HG03045 (cell line): ENCODE measurements around the gene ERCC1.
"Not testable (repeated sequence)": the region's sequence is repeated elsewhere in the genome, so short reads cannot be mapped to it uniquely, and the experiment has no call there.

ENCODE experiments used
- ATAC-seq: cut with Tn5 transposase; IDR thresholded peaks from one replicate; pipeline ENCODE4 v1.9.1; 2021; ENCODE audit warnings: mild to moderate bottlenecking, moderate library complexity; ENCODE audit not compliant: unreplicated experiment

The ERCC1 gene

DNA sequence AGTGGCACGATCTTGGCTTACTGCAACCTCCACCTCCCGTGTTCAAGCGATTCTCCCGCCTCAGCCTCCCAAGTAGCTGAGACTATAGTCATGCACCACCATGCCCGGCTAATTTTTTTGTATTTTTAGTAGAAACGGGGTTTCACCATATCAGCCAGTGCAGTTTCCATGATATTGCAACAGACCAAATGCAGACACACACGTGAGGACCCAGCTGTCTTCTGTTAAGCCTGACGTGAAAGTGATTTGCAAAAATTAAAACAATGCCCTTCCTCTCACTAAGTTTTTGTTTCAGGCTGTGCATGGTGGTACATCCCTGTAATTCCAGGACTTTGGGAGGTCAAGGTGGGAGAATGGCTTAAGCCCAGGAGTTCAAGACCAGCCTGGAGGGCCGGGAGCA lies 7.3 kb upstream of the ERCC1 start:
- not testable (repeated sequence) for ATAC-seq

DNA sequence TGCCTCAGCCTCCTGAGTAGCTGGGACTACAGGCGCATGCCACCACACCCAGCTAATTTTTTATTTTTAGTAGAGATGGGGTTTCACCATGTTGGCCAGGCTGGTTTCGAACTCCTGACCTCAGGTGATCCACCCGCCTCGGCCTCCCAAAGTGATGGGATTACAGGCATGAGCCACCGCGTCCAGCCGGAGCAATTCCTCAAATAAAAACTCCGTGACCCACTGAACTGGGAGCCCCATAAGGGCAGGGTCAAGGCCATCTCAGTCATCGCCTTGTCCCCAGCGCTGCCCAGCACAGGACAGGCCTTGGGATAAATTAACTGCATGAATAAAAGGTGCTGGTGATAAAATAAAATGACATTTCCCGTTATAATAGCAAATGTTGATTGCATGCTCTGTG lies 6.2 kb upstream of the ERCC1 start:
- ATAC-seq = not testable (repeated sequence)

GRCh38 chr19:45428384-45429231 lies 4.9 kb upstream of the ERCC1 start:
- no peak for ATAC-seq

- no peak for ATAC-seq
Observed at GRCh38 chr19:45424191-45425058, 708 bp upstream of the ERCC1 start.

DNA sequence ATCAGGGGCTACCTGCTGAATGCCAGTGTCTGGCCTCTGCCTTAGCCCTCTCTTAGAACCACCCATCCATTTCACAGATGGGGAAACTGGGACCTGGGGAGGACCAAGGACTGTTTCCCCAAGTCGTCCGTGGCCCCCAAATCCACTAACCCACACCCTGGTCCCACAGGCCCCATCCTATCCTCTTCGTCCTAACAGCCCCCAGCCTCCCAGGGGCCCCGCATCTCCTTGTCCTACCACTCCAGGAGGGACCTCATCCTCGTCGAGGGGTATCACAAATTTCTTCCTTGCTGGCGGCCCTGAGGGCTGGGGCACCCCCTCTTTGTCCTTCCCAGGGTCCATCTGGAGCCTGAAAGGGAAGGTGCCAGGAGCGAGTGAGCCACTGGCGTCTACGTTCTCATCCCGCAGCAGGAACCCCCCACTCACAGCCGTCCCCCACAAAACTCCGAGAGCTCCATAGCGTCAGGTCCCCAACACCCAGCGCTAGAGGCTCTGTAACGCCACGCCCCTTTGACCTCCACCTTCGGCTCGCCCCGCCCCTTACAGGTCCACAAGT lies 606 bp downstream of the ERCC1 start:
- ATAC-seq = no peak

GRCh38 chr19:45421947-45422498 lies 1.7 kb downstream of the ERCC1 start:
- no peak for ATAC-seq

DNA sequence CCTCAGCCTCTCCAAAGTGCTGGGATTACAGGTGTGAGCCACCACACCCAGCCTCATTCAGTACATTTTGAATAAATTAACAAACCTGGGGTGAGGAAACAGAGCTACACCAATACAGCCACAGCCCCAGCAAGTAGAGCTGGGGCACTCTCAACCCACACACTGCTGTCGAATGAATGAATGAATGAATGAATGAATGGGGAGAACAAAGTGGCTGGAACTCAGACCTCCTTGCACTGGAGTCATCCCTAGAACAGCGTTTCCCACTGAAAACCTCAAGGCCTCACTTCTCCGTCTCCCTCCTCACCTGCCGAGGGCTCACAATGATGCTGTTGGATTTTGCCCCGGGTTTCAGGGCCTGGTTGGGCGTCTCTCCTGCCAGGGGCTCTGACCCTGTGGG lies 2.8 kb downstream of the ERCC1 start:
- no peak for ATAC-seq

DNA sequence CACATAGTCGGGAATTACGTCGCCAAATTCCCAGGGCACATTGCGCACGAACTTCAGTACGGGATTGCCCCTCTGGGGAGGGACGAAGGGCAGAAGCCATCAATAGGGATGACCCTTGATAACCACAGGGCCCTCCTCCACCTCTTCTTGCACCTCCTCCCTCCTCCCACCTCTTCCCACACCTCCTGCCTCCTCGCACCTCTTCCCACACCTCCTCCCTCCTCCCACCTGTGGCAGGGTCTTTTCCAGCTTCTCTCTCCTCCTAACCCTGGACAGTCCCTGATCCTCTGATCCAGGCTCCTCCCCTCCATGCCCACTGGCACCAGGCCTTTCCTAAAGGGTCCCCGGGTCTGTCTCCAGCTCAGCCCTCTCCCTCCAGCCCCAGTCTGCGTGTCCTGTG lies 3.4 kb downstream of the ERCC1 start:
- no peak for ATAC-seq

GRCh38 chr19:45419895-45420294 lies 3.8 kb downstream of the ERCC1 start:
- no peak for ATAC-seq

DNA sequence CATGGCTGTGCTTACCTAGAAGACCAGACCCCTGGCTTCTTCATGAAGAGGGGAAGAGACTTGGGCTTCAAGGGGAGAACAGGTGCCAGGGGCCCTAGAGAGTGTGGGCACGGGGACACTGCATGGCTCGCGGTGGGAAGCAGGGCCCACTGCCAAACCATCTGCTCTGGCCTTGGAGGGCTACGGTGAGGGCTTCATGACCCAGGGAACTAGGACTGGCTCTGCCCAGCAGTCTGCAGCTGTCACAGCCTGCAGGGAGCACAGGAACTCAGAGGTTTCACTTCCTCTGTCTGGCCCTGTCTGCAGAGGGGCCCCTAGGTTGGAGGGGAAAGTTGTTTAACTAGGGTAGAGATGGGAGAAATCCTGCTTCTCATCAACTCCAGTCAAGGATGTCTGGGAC lies 4.3 kb downstream of the ERCC1 start:
- ATAC-seq = peak; percentile 40

DNA sequence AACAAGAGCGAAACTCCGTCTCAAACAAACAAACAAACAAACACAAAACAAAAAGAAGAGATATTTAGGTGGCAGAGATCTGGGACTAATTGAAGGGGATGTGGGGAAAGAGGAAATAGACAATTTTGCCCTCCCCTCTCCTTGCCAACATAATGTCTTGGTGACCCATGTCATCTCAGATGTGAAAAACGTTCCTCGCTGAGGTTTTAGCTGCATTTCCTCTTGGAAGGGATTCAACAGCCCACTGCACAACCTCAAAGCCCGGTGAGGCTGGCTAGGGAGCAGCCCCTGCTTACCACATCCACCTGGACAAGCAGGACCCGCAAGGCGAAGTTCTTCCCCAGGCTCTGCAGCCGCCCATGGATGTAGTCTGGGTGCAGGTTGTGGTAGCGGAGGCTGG lies 4.9 kb downstream of the ERCC1 start:
- ATAC-seq = no peak

- ATAC-seq = no peak
Observed at GRCh38 chr19:45417151-45417550, 6.6 kb downstream of the ERCC1 start.

DNA sequence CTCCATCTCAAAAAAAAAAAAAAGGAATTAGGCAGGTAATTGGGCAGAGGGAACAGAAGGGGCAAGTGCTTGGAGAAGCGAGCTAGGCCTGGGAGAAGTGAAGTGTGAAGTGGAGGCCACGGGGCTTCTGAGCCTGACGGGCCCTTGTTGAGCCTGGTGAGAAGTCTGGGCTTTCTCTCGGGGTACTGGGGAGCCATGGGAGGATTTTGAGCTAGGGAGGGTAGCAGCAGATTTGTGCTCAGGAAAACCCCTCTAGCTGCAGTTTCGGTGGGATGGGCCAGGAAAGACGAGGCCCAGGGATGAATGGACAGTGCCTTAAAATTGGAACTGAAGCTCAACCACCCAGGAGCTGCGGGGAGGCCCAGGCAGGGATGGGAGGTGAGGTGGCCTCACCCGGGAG lies 9.2 kb downstream of the ERCC1 start:
- no peak for ATAC-seq

DNA sequence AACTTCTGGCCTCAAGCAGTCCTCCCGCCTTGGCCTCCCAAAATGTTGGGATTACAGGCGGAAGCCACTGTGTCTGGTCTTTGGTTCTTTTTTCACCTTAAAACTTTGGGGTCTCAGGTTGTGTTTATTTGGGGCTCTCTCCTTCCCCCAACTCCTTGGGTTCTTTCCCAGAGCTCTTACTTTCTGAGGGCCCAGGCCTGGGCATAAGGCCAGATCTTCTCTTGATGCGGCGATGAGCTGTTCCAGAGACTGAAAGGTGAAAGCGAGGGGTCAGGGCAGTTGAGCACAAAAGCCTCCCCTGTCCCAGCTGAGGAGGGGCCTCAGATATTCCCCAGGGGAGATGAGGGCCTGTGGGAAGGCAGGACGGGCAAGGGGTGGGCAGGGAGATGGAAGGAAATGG lies 10.2 kb downstream of the ERCC1 start:
- ATAC-seq = no peak

DNA sequence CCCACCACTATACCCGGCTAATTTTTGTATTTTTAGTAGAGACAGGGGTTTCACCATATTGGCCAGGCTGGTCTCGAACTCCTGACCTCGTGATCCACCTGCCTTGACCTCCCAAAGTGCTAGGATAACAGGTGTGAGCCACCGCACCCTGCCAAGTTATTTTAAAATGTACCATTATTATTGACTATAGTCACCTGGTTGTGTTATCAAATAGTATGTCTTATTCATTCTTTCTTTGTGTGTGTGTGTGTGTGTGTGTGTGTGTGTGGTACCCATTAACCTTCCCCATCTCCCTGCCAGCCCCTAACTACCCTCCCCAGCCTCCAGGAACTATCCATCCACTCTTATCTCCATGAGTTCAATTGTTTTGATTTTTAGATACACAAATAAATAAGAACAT lies 13.4 kb downstream of the ERCC1 start:
- not testable (repeated sequence) for ATAC-seq

- ATAC-seq = no peak
Observed at GRCh38 chr19:45409557-45409920, 14.2 kb downstream of the ERCC1 start.

- ATAC-seq = no peak
Observed at GRCh38 chr19:45408830-45409556, 14.7 kb downstream of the ERCC1 start.

- ATAC-seq = no peak
Observed at GRCh38 chr19:45408121-45408520, 15.6 kb downstream of the ERCC1 start.

GRCh38 chr19:45407585-45407984 lies 16.1 kb downstream of the ERCC1 start:
- ATAC-seq = not testable (repeated sequence)

- no peak for ATAC-seq
Observed at GRCh38 chr19:45407091-45407375, 16.7 kb downstream of the ERCC1 start.
